AG04450 (cell line): ENCODE measurements around the gene STRN. TPM values are rescaled to one million over a fixed set of nuclear protein-coding genes. Genes with fewer than 3 reads are reported as not detected.

Experiments
- CTCF ChIA-PET: fragments of 300-600, 350-600 bp; formaldehyde crosslinking; extraction: SDS; loops from one replicate; lab custom pipeline; 2022; ENCODE audit warnings: antibody characterized with exemption, inconsistent platforms; lab: Charles Lee
- POLR2A ChIA-PET: fragments of 350-600 bp; formaldehyde crosslinking; extraction: SDS; loops from one replicate; lab custom pipeline; 2021; ENCODE audit warnings: antibody characterized with exemption, inconsistent platforms; lab: Yijun Ruan, JAX
- DNase-seq: peaks from one replicate; pipeline ENCODE4 v3.0.0-alpha.2; 2011; ENCODE audit warnings: low read depth, low spot score
- H3K27ac ChIP-seq: one replicate; pipeline ENCODE4 v1.5.1; 2012; ENCODE audit warnings: low read depth, low read length, control low read depth
- H3K27me3 ChIP-seq: one replicate; pipeline ENCODE4 v1.6.0; 2012; ENCODE audit warnings: low read length; ENCODE audit not compliant: control insufficient read depth, insufficient read depth
- H3K4me3 ChIP-seq: 2 replicates; pipeline ENCODE4 v1.5.1; 2011; ENCODE audit warnings: mild to moderate bottlenecking, low read depth, low read length, control low read depth
- H3K9me3 ChIP-seq: 2 replicates; pipeline ENCODE4 v1.5.1; 2012; ENCODE audit warnings: low read length; ENCODE audit not compliant: control insufficient read depth, insufficient read depth
- CTCF ChIP-seq: IDR thresholded peaks from 2 replicates; pipeline ENCODE4 v1.5.1; 2011; ENCODE audit warnings: low read depth, low read length, control low read depth, inconsistent platforms
- polyA plus RNA-seq: library from polyadenylated mRNA; depleted of rRNA; stranded (reverse); fragments of >200 nt; gene quantifications from 2 replicates; pipeline ENCODE4 v1.2.3, GENCODE V29; 2011

STRN gene
- polyA plus RNA-seq, 1 experiment = 20.0 TPM

GRCh38 chr2:36919041-36919837, 47.1 kb downstream of the STRN start:
- no peaks in the 10 kb centered on the region for H3K27me3 ChIP-seq
- ChIA-PET CTCF (interaction anchor here (0.7 to 2.8 kb wide), 14 partner anchors 8 to 566 kb away, joined by 3 to 29 read pairs (median 4); partner anchors contain the start of gene STRN), POLR2A (no interaction called here)
- DNase-seq = no peak
- H3K27ac ChIP-seq = no peak overlapping the region
- TF ChIP-seq CTCF = no peak
- no peaks in the 10 kb centered on the region for H3K9me3 ChIP-seq
- no peak overlapping the region for H3K4me3 ChIP-seq

- ChIA-PET POLR2A (no interaction called here), CTCF (interaction anchor here (0.7 to 2.8 kb wide), 16 partner anchors 9 to 565 kb away, joined by 3 to 29 read pairs (median 4); partner anchors contain the start of gene STRN)
- no peaks in the 10 kb centered on the region for H3K9me3 ChIP-seq
- DNase-seq = no peak
- H3K27ac ChIP-seq = no peak overlapping the region
- H3K27me3 ChIP-seq = no peaks in the 10 kb centered on the region
- H3K4me3 ChIP-seq = no peak overlapping the region
- peak; percentile 40; the same call in 1 of the 2 replicates for TF ChIP-seq CTCF
These were observed 48.0 kb downstream of the STRN start for GRCh38 chr2:36918307-36918706.

GRCh38 chr2:36915627-36916026, 50.7 kb downstream of the STRN start:
- no peak for DNase-seq
- ChIA-PET POLR2A (no interaction called here), CTCF (interaction anchor here (0.6 to 1.0 kb wide), 3 partner anchors 30 to 135 kb away, joined by 3 to 4 read pairs (median 3); no protein-coding TSS in a partner anchor)
- TF ChIP-seq CTCF = no peak
- no peak overlapping the region for H3K27ac ChIP-seq
- no peak overlapping the region for H3K4me3 ChIP-seq
- H3K27me3 ChIP-seq = no peaks in the 10 kb centered on the region
- H3K9me3 ChIP-seq = no peaks in the 10 kb centered on the region

- H3K27ac ChIP-seq = no peak overlapping the region
- no peak for TF ChIP-seq CTCF
- ChIA-PET POLR2A (no interaction called here), CTCF (no interaction called here)
- no peak overlapping the region for H3K4me3 ChIP-seq
- no peaks in the 10 kb centered on the region for H3K9me3 ChIP-seq
- no peak for DNase-seq
- H3K27me3 ChIP-seq = no peaks in the 10 kb centered on the region
These were observed 53.6 kb downstream of the STRN start for GRCh38 chr2:36912695-36913094.

- Histone ChIP-seq H3K27me3 (no peaks in the 10 kb centered on the region), H3K4me3 (no peak overlapping the region), H3K9me3 (no peaks in the 10 kb centered on the region), H3K27ac (no peak overlapping the region)
- DNase-seq = no peak
- CTCF ChIA-PET = no interaction called here
- POLR2A ChIA-PET = no interaction called here
- no peak for TF ChIP-seq CTCF
These were observed 55.3 kb downstream of the STRN start for GRCh38 chr2:36911012-36911411.
